NT2/D1 (cell line): ENCODE measurements around the gene TM4SF4.
A peak's percentile ranks its signal among the peaks of the same experiment; 100 is the strongest.

Experiments
- DNase-seq: peaks from one replicate; pipeline ENCODE4 v3.0.0-alpha.2; 2011; ENCODE audit warnings: low read depth, low spot score
- H3K27me3 ChIP-seq: 2 replicates; pipeline ENCODE4 v1.6.0; 2011; ENCODE audit warnings: mild to moderate bottlenecking; ENCODE audit not compliant: insufficient read length, insufficient read depth
- H3K36me3 ChIP-seq: 2 replicates; pipeline ENCODE4 v1.6.1; 2011; ENCODE audit warnings: mild to moderate bottlenecking, low read length, mixed read lengths; ENCODE audit not compliant: insufficient read depth, insufficient read length
- H3K4me1 ChIP-seq: 2 replicates; pipeline ENCODE4 v1.5.1; 2011; ENCODE audit not compliant: insufficient read depth, insufficient read length
- H3K4me3 ChIP-seq: 2 replicates; pipeline ENCODE4 v1.5.1; 2011; ENCODE audit warnings: low read depth; ENCODE audit not compliant: insufficient read length
- H3K9ac ChIP-seq: 2 replicates; pipeline ENCODE4 v1.6.0; 2011; ENCODE audit warnings: low read depth; ENCODE audit not compliant: insufficient read length
- H3K9me3 ChIP-seq: 2 replicates; pipeline ENCODE4 v1.5.1; 2011; ENCODE audit warnings: mild to moderate bottlenecking, low read length; ENCODE audit not compliant: insufficient read depth
- SUZ12 ChIP-seq: IDR thresholded peaks from 2 replicates; pipeline ENCODE4 v1.6.1; 2011; ENCODE audit not compliant: insufficient read length, insufficient read depth; ENCODE audit errors: extremely low read depth
- YY1 ChIP-seq: IDR thresholded peaks from 2 replicates; pipeline ENCODE4 v1.6.1; 2011; ENCODE audit not compliant: insufficient read length, insufficient read depth
- ZNF274 ChIP-seq: IDR thresholded peaks from 2 replicates; pipeline ENCODE4 v1.6.1; 2011; ENCODE audit warnings: mild to moderate bottlenecking, low read depth, low read length

The TM4SF4 gene

GRCh38 chr3:149473357-149474249 is 894 bp upstream of the TM4SF4 start:
- Histone ChIP-seq H3K36me3 (no peaks in the 10 kb centered on the region), H3K4me1 (no peaks in the 10 kb centered on the region), H3K4me3 (no peak overlapping the region), H3K9me3 (no peaks in the 10 kb centered on the region), H3K9ac (no peak overlapping the region), H3K27me3 (no peaks in the 10 kb centered on the region)
- no peak for TF ChIP-seq YY1
- no peak for TF ChIP-seq SUZ12
- no peak for TF ChIP-seq ZNF274
- DNase-seq, result no peak

- no peaks in the 10 kb centered on the region for H3K9me3 ChIP-seq
- no peaks in the 10 kb centered on the region for H3K36me3 ChIP-seq
- H3K27me3 ChIP-seq, result no peaks in the 10 kb centered on the region
- H3K4me3 ChIP-seq, result no peak overlapping the region
- H3K9ac ChIP-seq, result no peak overlapping the region
- H3K4me1 ChIP-seq, result no peaks in the 10 kb centered on the region
- no peak for DNase-seq
- no peak for TF ChIP-seq YY1
- TF ChIP-seq ZNF274, result no peak
- TF ChIP-seq SUZ12, result no peak
Measured at GRCh38 chr3:149475451-149476060, 1.1 kb downstream of the TM4SF4 start.

GRCh38 chr3:149476225-149476624 is 1.7 kb downstream of the TM4SF4 start:
- Histone ChIP-seq H3K4me1 (no peaks in the 10 kb centered on the region), H3K4me3 (no peak overlapping the region), H3K9ac (no peak overlapping the region), H3K36me3 (no peaks in the 10 kb centered on the region), H3K27me3 (no peaks in the 10 kb centered on the region), H3K9me3 (no peaks in the 10 kb centered on the region)
- DNase-seq, result no peak
- TF ChIP-seq ZNF274, result no peak
- TF ChIP-seq SUZ12, result no peak
- TF ChIP-seq YY1, result no peak

GRCh38 chr3:149479621-149480325 is 5.3 kb downstream of the TM4SF4 start:
- Histone ChIP-seq H3K9ac (no peak overlapping the region), H3K4me1 (no peaks in the 10 kb centered on the region), H3K9me3 (no peaks in the 10 kb centered on the region), H3K27me3 (no peaks in the 10 kb centered on the region), H3K36me3 (no peaks in the 10 kb centered on the region), H3K4me3 (no peak overlapping the region)
- TF ChIP-seq SUZ12, result no peak
- no peak for TF ChIP-seq ZNF274
- TF ChIP-seq YY1, result no peak
- no peak for DNase-seq

- H3K4me1 ChIP-seq, result no peaks in the 10 kb centered on the region
- no peaks in the 10 kb centered on the region for H3K9me3 ChIP-seq
- H3K27me3 ChIP-seq, result no peaks in the 10 kb centered on the region
- H3K4me3 ChIP-seq, result no peak overlapping the region
- no peak overlapping the region for H3K9ac ChIP-seq
- TF ChIP-seq SUZ12, result no peak
- TF ChIP-seq ZNF274, result no peak
- no peak for TF ChIP-seq YY1
- DNase-seq, result peak; percentile 86
- no peaks in the 10 kb centered on the region for H3K36me3 ChIP-seq
Measured at GRCh38 chr3:149480326-149481017, 6.0 kb downstream of the TM4SF4 start.

- Histone ChIP-seq H3K9ac (no peak overlapping the region), H3K9me3 (no peaks in the 10 kb centered on the region), H3K36me3 (no peaks in the 10 kb centered on the region), H3K4me3 (no peak overlapping the region), H3K27me3 (no peaks in the 10 kb centered on the region), H3K4me1 (no peaks in the 10 kb centered on the region)
- DNase-seq, result no peak
- TF ChIP-seq YY1 (no peak), SUZ12 (no peak)
Measured at GRCh38 chr3:149481056-149481455, 6.6 kb downstream of the TM4SF4 start.

- Histone ChIP-seq H3K4me3 (no peak overlapping the region), H3K36me3 (no peaks in the 10 kb centered on the region), H3K27me3 (no peaks in the 10 kb centered on the region), H3K4me1 (no peaks in the 10 kb centered on the region), H3K9ac (no peak overlapping the region), H3K9me3 (no peaks in the 10 kb centered on the region)
- no peak for DNase-seq
- TF ChIP-seq SUZ12, result no peak
- no peak for TF ChIP-seq YY1
- TF ChIP-seq ZNF274, result no peak
Measured at GRCh38 chr3:149481491-149481890, 7.0 kb downstream of the TM4SF4 start.
